ENCODE results near the gene CENPS. TPM values are rescaled to one million over a fixed set of nuclear protein-coding genes. Genes with fewer than 3 reads are reported as not detected.

The CENPS gene
- total RNA-seq, 1 donor from 2014 or later, result 6.1 TPM

DNA sequence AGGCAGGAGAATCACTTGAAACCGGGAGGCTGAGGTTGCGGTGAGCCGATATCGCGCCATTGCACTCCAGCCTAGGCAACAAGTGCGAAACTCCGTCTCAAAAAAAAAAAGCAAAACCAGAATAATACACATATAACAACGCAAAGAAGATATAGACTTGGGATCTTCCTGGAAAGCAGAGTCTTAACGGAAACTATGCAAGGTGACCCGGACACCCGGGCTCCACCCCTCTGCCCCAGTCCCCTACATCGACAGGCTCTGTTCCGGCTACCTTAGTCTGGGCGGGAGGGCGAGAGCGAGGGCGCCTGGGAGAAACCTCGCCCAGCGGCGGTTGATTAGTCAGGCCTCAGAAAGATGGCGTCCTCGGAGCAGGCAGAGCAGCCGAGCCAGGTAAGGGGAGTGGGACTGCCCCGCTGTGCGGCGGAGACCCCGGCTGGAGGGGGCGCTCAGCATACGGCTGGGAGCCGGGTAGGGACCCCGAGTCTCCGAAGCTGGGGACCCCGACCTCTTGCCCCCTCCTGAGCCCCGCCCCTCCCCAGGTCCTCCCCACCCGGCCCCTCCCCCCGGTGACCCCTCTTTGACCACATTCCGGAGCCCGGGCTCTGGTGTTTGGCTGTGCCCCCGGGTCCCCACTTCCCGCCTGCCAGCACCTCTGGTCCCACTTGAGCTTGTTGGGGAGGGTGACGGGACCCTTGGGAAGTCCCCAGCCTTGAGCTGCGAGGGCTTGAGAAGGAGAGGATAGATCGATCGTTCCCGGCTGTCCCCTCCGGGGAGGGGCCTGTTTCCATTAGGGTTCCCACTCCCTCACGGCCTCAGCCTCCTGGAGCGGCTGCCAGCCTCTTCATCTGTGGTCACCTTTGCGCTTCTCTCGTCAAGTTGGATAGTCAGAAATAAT is 44.6 kb downstream of the CENPS start, which contains the start of gene PEX14:
PEX14 (plus strand) TSS at position 338 of the 895 bp plus-strand sequence; CDS start at position 355, 17 bp downstream.
- H3K27me3 ChIP-seq (ENCODE audit: low read depth), result no peaks in the 10 kb centered on the region
- no peaks in the 10 kb centered on the region for H3K36me3 ChIP-seq
- intact Hi-C loops (cut with micrococcal nuclease), result no loop called here
- H3K4me1 ChIP-seq, result peaks cover 42% of the 10 kb centered on the region
- peak within 1 kb of the TSS; percentile 91 for H3K4me3 ChIP-seq
- H3K9me3 ChIP-seq (replicated peaks), result no peaks in the 10 kb centered on the region
- TF ChIP-seq, protein P1, sequence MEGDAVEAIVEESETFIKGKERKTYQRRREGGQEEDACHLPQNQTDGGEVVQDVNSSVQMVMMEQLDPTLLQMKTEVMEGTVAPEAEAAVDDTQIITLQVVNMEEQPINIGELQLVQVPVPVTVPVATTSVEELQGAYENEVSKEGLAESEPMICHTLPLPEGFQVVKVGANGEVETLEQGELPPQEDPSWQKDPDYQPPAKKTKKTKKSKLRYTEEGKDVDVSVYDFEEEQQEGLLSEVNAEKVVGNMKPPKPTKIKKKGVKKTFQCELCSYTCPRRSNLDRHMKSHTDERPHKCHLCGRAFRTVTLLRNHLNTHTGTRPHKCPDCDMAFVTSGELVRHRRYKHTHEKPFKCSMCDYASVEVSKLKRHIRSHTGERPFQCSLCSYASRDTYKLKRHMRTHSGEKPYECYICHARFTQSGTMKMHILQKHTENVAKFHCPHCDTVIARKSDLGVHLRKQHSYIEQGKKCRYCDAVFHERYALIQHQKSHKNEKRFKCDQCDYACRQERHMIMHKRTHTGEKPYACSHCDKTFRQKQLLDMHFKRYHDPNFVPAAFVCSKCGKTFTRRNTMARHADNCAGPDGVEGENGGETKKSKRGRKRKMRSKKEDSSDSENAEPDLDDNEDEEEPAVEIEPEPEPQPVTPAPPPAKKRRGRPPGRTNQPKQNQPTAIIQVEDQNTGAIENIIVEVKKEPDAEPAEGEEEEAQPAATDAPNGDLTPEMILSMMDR (IDR thresholded peaks at IDR 0.05; ENCODE audit: borderline replicate concordance), result no peak
- peak within 1 kb of the TSS; percentile 92 for H3K27ac ChIP-seq (replicated peaks)
- DNase-seq, result peak; percentile 87

DNA sequence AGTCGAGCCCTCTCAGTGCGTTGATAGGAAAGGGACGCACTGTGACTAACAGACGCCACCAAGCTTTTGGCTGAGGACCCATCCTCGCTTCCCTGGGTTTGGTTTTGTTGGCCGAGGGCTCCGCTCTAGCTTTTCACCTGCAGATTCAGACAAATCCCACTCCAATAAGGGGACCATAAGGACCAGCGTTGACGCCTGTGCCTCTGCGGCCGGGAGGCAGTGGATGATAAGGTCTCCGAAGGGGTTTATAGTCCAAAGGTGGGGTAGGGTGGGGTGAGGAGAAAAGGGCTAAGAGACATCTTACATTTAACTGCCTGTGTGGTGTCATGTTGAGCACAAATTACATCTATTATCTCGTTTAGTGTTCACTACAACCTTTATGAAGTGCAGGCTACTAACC is 45.3 kb downstream of the CENPS start:
- H3K4me3 ChIP-seq, result peak overlapping the region; percentile 91
- H3K27me3 ChIP-seq (ENCODE audit: low read depth), result no peaks in the 10 kb centered on the region
- no peaks in the 10 kb centered on the region for H3K36me3 ChIP-seq
- TF ChIP-seq, protein P1 (IDR thresholded peaks at IDR 0.05; ENCODE audit: borderline replicate concordance), result no peak
- no peak for DNase-seq
- intact Hi-C loops (cut with micrococcal nuclease), result no loop called here
- peak overlapping the region; percentile 92 for H3K27ac ChIP-seq (replicated peaks)
- no peaks in the 10 kb centered on the region for H3K9me3 ChIP-seq (replicated peaks)
- peaks cover 42% of the 10 kb centered on the region for H3K4me1 ChIP-seq

DNA sequence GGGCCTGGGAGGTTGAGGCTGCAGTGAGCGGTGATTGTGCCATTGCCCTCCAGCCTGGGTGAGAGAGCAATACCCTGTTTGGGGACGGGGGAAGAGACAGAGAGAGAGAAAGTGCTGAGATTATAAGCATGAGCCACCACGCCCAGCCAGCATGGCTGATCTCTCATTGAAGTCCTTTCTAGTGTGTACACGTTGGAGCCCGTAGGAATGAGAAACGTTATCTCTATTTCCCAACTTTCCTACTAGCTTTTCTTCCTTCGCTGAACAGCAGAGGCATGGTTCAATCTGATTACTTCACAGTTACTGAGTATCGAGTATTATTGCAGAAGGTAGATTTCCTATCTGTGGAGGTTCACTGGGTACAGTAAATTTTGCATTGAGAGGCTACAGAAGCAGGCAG is 49.1 kb downstream of the CENPS start:
- intact Hi-C loops (cut with micrococcal nuclease), result no loop called here

DNA sequence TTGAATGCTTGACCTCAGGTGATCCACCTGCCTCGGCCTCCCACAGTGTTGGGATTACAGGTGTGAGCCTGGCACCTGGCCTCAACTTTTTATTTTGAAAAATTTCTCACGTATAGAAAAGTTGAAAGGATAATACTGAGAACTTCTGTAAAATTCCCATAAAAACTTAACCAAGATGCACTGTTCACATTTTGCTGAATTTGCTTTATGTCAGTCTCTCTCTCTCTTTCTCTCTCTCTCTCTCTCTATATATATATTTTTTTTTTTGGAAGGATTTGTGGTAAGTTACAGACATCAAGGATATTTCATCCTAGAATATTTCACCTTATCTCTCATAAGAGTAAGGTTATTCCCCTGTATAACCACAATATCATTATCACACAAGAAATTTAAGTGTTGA is 50.4 kb downstream of the CENPS start:
- Histone ChIP-seq H3K27ac (replicated peaks) (no peak overlapping the region), H3K36me3 (no peaks in the 10 kb centered on the region), H3K27me3 (ENCODE audit: low read depth) (no peaks in the 10 kb centered on the region), H3K4me1 (peaks cover 19% of the 10 kb centered on the region), H3K9me3 (replicated peaks) (no peaks in the 10 kb centered on the region), H3K4me3 (no peak overlapping the region)
- no peak for DNase-seq
- intact Hi-C loops (cut with micrococcal nuclease), result no loop called here
- TF ChIP-seq, protein P1 (IDR thresholded peaks at IDR 0.05; ENCODE audit: borderline replicate concordance), result no peak

More for the DNA sequence above, 49.1 kb downstream of the CENPS start:
- DNase-seq, result no peak
- Histone ChIP-seq H3K9me3 (replicated peaks) (no peaks in the 10 kb centered on the region), H3K4me3 (no peak overlapping the region), H3K36me3 (no peaks in the 10 kb centered on the region), H3K27ac (replicated peaks) (no peak overlapping the region), H3K4me1 (peaks cover 28% of the 10 kb centered on the region), H3K27me3 (ENCODE audit: low read depth) (no peaks in the 10 kb centered on the region)
- TF ChIP-seq, protein P1 (IDR thresholded peaks at IDR 0.05; ENCODE audit: borderline replicate concordance), result no peak

DNA sequence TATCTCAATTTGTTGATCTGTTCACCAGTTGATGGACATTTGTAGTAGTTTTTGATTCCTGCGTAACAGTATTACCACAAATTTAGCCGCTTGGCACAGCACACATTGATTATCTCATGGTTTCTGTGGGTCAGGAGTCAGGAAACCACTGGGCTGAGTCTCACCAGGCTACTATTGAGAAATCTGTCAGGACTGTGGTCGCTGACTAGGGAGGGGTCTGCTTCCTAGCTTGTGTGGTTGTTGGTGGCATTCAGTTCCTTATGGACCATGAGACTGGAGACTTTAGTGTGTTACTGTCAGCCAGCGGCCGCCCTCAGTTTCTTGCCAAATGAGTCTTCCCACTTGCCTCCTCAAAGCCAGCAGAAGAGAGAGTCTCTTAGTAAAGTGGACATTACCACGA is 54.3 kb downstream of the CENPS start:
- no peaks in the 10 kb centered on the region for H3K36me3 ChIP-seq
- intact Hi-C loops (cut with micrococcal nuclease), result no loop called here
- TF ChIP-seq, protein P1 (IDR thresholded peaks at IDR 0.05; ENCODE audit: borderline replicate concordance), result no peak
- no peaks in the 10 kb centered on the region for H3K27me3 ChIP-seq (ENCODE audit: low read depth)
- no peak for DNase-seq
- H3K4me1 ChIP-seq, result peaks cover under 1% of the 10 kb centered on the region
- H3K4me3 ChIP-seq, result no peak overlapping the region
- no peaks in the 10 kb centered on the region for H3K9me3 ChIP-seq (replicated peaks)
- H3K27ac ChIP-seq (replicated peaks), result no peak overlapping the region
